Ovary (tissue), 9 donors: Measurements from ENCODE around the gene ZNF662. TPM values are rescaled to one million over a fixed set of nuclear protein-coding genes. Genes with fewer than 3 reads are reported as not detected.

ENCODE experiments used
- DNase-seq, 5 donors: peaks; one replicate each; pipeline ENCODE4 v3.0.0-alpha.2; 2019 to 2020
- H3K27ac ChIP-seq, 2 donors: fragments of 200-600 bp; one replicate each; pipeline versions ENCODE4 v1.5.1 to v1.8.0; 2019 to 2022
- H3K27me3 ChIP-seq: fragments of 200-600 bp; one replicate; pipeline ENCODE4 v1.8.0; 2022
- H3K36me3 ChIP-seq: fragments of 200-600 bp; sonication (generic); one replicate; pipeline ENCODE4 v1.5.1; 2019
- H3K4me1 ChIP-seq: one replicate; pipeline ENCODE4 v1.8.1; 2013; ENCODE audit warnings: mild to moderate bottlenecking, moderate library complexity; ENCODE audit not compliant: insufficient read depth
- H3K4me3 ChIP-seq: fragments of 200-600 bp; sonication (generic); one replicate; pipeline ENCODE4 v1.5.1; 2017
- H3K9me3 ChIP-seq, 2 donors: fragments of 200-600 bp in 1 of 2; sonication (generic) in 1 of 2; one replicate each; pipeline versions ENCODE4 v1.5.1 to v1.8.1; 2013 to 2019; ENCODE audit warnings: mild to moderate bottlenecking in 1 of 2, moderate library complexity in 1 of 2
- EP300 ChIP-seq: sonication (generic); formaldehyde crosslinking; IDR thresholded peaks from one replicate; pipeline ENCODE4 v1.6.1; 2017; ENCODE audit warnings: antibody characterized with exemption
- POLR2A ChIP-seq: fragments of 450-650 bp; IDR thresholded peaks from one replicate; pipeline ENCODE4 v1.6.1; 2017; ENCODE audit warnings: antibody characterized with exemption, mild to moderate bottlenecking, moderate library complexity
- WGBS, 3 donors: extraction: QIAGEN DNeasy Blood & Tissue Kit in 1 of 3; methylation state at CpG; one replicate each; pipeline versions ENCODE4 v1.1.5 to v1.1.7; 2013 to 2017; 5-methylcytosine and 5-hydroxymethylcytosine counted together
- intact Hi-C, 4 donors: fragments of 100-400 bp; cut with DNase I; formaldehyde crosslinking; loops; one replicate each; pipeline versions ENCODE4 v1.11.0 to v1.15.1; 2022 to 2023
- polyA plus RNA-seq, 2 donors: library from polyadenylated mRNA; stranded (reverse); fragments of 200-250 nt in 1 of 2; fragments of 350-450 nt in 1 of 2; fragmentation: Illumina TruSeq in 1 of 2; extraction: RNeasy Lipid Tissue Mini Kit (QIAGEN cat#74804) in 1 of 2; gene quantifications; one replicate each; pipeline ENCODE4 v1.2.3, GENCODE V29; 2013 to 2014
- total RNA-seq, 7 donors: library from RNA; depleted of rRNA in 2 of 7; stranded (reverse); fragments of >200 nt in 2 of 7; fragmentation: NEBNext Ultra II Directional in 3 of 7; extraction: Animal tissue kit (Norgen Biotek cat#: 25700) in 3 of 7; gene quantifications; one replicate each; pipeline versions ENCODE4 v1.1.0 to v1.2.4, GENCODE V29; 2016 to 2023
- TF ChIP-seq, protein P1 (sequence below), 3 donors: fragments of 450-650 bp in 2 of 3; fragments of 200-600 bp in 1 of 3; IDR thresholded peaks; one replicate each; pipeline versions ENCODE4 v1.5.1 to v1.8.0; 2016 to 2022; ENCODE audit warnings: antibody characterized with exemption in 3 of 3, mild to moderate bottlenecking in 1 of 3
- donor health status: DM: no; HTN: no; CAD: no; lungs with moderate emphysema.
- donor health status: DM: no; HTN: no; CAD: no.
- donor health status: Bipolar disorder and iron deficiency.
- donor health status: DM: yes; HTN: yes; CAD: no.
- donor health status: DM: no; HTN: no; CAD: no.
- donor health status: DM: yes; HTN: yes; CAD: no.

ZNF662 gene
- total and polyA plus RNA-seq, 9 donors: 8.1 to 29.8 (median 19.8) TPM

DNA sequence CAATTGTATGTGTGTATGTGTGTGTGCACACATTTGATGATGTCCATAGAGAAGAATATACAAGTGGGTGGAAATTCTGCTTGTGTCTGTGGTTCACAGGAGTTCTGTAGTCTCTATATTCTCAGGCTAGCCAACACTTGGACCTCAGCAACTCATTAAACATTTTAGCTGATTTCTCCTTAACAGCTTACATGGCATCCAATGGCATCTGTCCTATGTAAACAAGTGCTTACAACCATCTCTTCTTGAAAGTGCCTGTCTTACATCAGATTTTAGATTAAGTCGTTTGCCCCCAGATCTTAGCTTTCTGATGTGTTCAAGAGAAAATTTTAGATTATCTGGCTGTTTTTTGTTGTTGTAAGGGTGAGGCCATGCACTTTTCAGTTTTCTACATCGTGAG lies 29.0 kb downstream of the ZNF662 start:
- Histone ChIP-seq H3K27me3 (no peaks in the 10 kb centered on the region), H3K4me1 (no peaks in the 10 kb centered on the region), H3K36me3 (no peaks in the 10 kb centered on the region), H3K4me3 (no peak overlapping the region), H3K27ac (no peak overlapping the region), H3K9me3 (no peaks in the 10 kb centered on the region)
- WGBS, 3 donors: 61 to 72% (median 63%) methylated on average over 2 of the region's 2 CpGs
- intact Hi-C loops: no loop called here
- TF ChIP-seq, protein P1, sequence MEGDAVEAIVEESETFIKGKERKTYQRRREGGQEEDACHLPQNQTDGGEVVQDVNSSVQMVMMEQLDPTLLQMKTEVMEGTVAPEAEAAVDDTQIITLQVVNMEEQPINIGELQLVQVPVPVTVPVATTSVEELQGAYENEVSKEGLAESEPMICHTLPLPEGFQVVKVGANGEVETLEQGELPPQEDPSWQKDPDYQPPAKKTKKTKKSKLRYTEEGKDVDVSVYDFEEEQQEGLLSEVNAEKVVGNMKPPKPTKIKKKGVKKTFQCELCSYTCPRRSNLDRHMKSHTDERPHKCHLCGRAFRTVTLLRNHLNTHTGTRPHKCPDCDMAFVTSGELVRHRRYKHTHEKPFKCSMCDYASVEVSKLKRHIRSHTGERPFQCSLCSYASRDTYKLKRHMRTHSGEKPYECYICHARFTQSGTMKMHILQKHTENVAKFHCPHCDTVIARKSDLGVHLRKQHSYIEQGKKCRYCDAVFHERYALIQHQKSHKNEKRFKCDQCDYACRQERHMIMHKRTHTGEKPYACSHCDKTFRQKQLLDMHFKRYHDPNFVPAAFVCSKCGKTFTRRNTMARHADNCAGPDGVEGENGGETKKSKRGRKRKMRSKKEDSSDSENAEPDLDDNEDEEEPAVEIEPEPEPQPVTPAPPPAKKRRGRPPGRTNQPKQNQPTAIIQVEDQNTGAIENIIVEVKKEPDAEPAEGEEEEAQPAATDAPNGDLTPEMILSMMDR (IDR thresholded peaks at IDR 0.05): no peak
- no peak for TF ChIP-seq EP300
- no peak for TF ChIP-seq POLR2A
- no peak for DNase-seq

DNA sequence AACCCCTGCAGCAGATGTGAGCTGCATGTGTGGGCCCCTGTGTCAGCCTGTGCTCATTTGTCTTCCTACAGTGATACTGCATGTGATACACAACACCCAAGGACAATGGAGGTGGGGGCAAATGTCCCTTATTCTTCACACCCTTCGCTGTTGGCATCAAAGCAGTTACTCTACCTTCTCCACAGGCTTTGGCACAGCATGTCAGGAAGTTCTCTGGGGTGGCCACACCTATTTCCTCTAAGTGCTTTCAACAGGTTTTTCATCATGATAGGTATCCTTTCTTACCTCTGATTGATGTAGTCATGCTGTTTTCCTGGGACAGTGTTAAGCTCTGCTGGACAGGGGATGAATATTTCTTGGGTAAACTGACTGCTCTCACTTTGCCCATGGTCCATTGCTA lies 29.5 kb downstream of the ZNF662 start:
- intact Hi-C loops: no loop called here
- H3K27me3 ChIP-seq: no peaks in the 10 kb centered on the region
- H3K4me1 ChIP-seq: no peaks in the 10 kb centered on the region
- no peak for TF ChIP-seq POLR2A
- no peak for TF ChIP-seq EP300
- TF ChIP-seq, protein P1 (IDR thresholded peaks at IDR 0.05): no peak
- no peaks in the 10 kb centered on the region for H3K9me3 ChIP-seq
- H3K4me3 ChIP-seq: no peak overlapping the region
- H3K36me3 ChIP-seq: no peaks in the 10 kb centered on the region
- no peak for DNase-seq
- H3K27ac ChIP-seq: no peak overlapping the region
- WGBS, 3 donors: 96 to 100% (median 96%) methylated on average over 1 of the region's 1 CpG

DNA sequence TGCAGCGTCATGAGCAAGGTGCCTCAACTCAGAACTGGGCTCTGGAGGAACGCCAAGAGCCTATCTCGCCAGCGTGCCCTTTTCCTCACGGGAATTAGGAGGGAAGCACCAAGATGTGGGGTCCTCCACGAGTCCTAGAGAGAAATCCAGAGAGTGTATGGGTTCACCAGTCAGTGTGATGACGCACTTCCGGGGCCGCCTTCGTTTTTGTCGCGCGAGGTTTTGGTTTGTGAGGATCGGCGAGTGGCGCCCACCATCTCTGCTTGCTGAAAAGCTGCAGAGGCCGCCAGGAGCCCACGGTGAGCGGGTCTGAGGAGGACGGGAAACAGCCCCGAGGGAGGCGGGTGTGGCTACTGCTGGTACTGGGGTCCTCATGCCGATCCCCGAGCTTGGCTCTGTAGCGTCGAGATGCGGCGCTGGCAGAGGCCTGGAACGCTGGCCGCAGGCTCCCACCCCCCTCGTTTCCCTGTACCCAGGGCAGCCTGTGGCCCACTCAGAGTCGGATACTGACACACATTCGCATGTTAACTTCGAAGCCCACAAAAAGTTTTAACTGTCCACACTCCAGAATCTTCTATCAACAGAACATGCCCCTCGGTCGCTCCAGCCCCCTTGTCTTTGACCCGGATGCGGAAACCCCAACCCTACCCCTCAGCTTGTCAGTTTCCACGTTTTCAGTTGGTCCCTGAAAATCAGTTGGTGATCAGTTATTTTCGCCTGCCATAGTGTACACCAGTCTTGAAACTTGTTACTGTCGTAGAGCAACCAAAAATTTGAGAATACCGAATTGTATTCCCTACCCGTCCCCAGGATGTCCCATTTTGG lies 30.4 kb downstream of the ZNF662 start:
- 60 to 73% (median 62%) methylated on average over 43 of the region's 43 CpGs for WGBS, 3 donors

DNA sequence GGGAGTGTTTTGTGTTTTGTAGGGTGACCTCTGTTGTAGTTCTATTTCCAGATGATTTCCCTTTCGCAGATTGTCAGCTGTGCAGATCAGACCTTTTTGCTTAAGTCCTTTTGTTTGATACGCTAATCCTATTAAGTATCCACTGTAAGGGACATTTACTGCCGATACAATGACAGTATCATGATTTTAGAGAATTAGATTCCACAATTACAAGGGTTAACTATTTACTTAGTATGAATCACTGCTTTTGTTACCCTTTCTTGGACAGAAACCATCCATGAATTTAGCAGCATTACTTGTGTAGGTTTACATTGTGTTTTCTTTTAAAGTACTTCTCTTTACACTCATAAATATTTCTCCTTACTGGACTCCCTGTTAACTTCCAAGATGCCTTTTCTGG lies 31.4 kb downstream of the ZNF662 start:
- TF ChIP-seq EP300 (no peak), POLR2A (no peak)
- TF ChIP-seq, protein P1 (IDR thresholded peaks at IDR 0.05): no peak
- no peak overlapping the region for H3K27ac ChIP-seq
- H3K9me3 ChIP-seq: no peaks in the 10 kb centered on the region
- no peaks in the 10 kb centered on the region for H3K36me3 ChIP-seq
- intact Hi-C loops: no loop called here
- H3K27me3 ChIP-seq: no peaks in the 10 kb centered on the region
- H3K4me3 ChIP-seq: no peak overlapping the region
- 93 to 95% (median 94%) methylated on average over 3 of the region's 3 CpGs for WGBS, 3 donors
- no peak for DNase-seq
- no peaks in the 10 kb centered on the region for H3K4me1 ChIP-seq

More for the DNA sequence above, 30.4 kb downstream of the ZNF662 start:
- H3K9me3 ChIP-seq: no peaks in the 10 kb centered on the region
- DNase-seq: peak; percentile 62 to 80 (median 71)
- H3K4me1 ChIP-seq: no peaks in the 10 kb centered on the region
- H3K4me3 ChIP-seq: peak overlapping the region; percentile 36
- no peaks in the 10 kb centered on the region for H3K36me3 ChIP-seq
- TF ChIP-seq POLR2A: no peak
- TF ChIP-seq EP300: no peak
- TF ChIP-seq, protein P1 (IDR thresholded peaks at IDR 0.05): no peak
- H3K27me3 ChIP-seq: no peaks in the 10 kb centered on the region
- no peak overlapping the region for H3K27ac ChIP-seq
- intact Hi-C loops: no loop called here
